Gastroesophageal sphincter (tissue), 4 donors: ENCODE results near the gene MTA3. TPM values are rescaled to one million over a fixed set of nuclear protein-coding genes. Genes with fewer than 3 reads are reported as not detected.

Experiments
- ATAC-seq: fragments of 150-250 bp; one replicate; pipeline ENCODE4 v1.9.1; 2016; ENCODE audit warnings: mild to moderate bottlenecking, moderate library complexity
- H3K27ac ChIP-seq, 4 donors: fragments of 200-600 bp; sonication (generic) in 3 of 4; 1 replicate in 3 of 4; 2 replicates in 1 of 4; pipeline ENCODE4 v1.5.1; 2016 to 2019
- H3K27me3 ChIP-seq: fragments of 200-600 bp; sonication (generic); one replicate; pipeline ENCODE4 v1.5.1; 2019
- H3K36me3 ChIP-seq, 2 donors: fragments of 200-600 bp; sonication (generic); one replicate each; pipeline ENCODE4 v1.5.1; 2019; ENCODE audit warnings: control low read depth in 1 of 2
- H3K4me1 ChIP-seq, 3 donors: fragments of 200-600 bp; sonication (generic); 1 replicate in 2 of 3; 2 replicates in 1 of 3; pipeline ENCODE4 v1.5.1; 2016 to 2019; ENCODE audit warnings: control low read depth in 2 of 3
- H3K4me3 ChIP-seq, 2 donors: fragments of 200-600 bp; sonication (generic); one replicate each; pipeline ENCODE4 v1.5.1; 2019; ENCODE audit warnings: mild to moderate bottlenecking in 1 of 2, moderate library complexity in 1 of 2
- H3K9me3 ChIP-seq, 3 donors: fragments of 200-600 bp; sonication (generic); one replicate each; pipeline ENCODE4 v1.5.1; 2017 to 2019; ENCODE audit warnings: control low read depth in 2 of 3
- EP300 ChIP-seq: sonication (generic); formaldehyde crosslinking; IDR thresholded peaks from one replicate; pipeline ENCODE4 v1.6.1; 2017; ENCODE audit warnings: antibody characterized with exemption, mild to moderate bottlenecking
- POLR2A ChIP-seq, 2 donors: fragments of 450-650 bp; IDR thresholded peaks; one replicate each; pipeline ENCODE4 v1.6.1; 2017; ENCODE audit warnings: antibody characterized with exemption in 2 of 2, mild to moderate bottlenecking in 2 of 2, moderate library complexity in 1 of 2
- POLR2AphosphoS5 ChIP-seq: sonication (generic); formaldehyde crosslinking; IDR thresholded peaks from one replicate; pipeline ENCODE4 v1.6.1; 2017; ENCODE audit warnings: antibody characterized with exemption
- WGBS, 2 donors: methylation state at CpG; one replicate each; pipeline ENCODE4 v1.1.5; 2018; ENCODE audit warnings: low coverage in 1 of 2; 5-methylcytosine and 5-hydroxymethylcytosine counted together
- total RNA-seq, 4 donors: library from RNA; depleted of rRNA; stranded (reverse); fragments of >200 nt; gene quantifications; one replicate each; pipeline ENCODE4 v1.1.0, GENCODE V29; 2016
- TF ChIP-seq, protein P1 (sequence below), 4 experiments: fragments of 200-600 bp in 2 of 4; fragments of 450-650 bp in 2 of 4; sonication (generic) in 1 of 4; IDR thresholded peaks; one replicate each; pipeline ENCODE4 v1.5.1; 2017 to 2019; ENCODE audit warnings: antibody characterized with exemption in 4 of 4, mild to moderate bottlenecking in 2 of 4, moderate library complexity in 2 of 4

MTA3 gene
- total RNA-seq, 4 donors from 2014 or later, result 22.7 to 56.2 (median 29.3) TPM

DNA sequence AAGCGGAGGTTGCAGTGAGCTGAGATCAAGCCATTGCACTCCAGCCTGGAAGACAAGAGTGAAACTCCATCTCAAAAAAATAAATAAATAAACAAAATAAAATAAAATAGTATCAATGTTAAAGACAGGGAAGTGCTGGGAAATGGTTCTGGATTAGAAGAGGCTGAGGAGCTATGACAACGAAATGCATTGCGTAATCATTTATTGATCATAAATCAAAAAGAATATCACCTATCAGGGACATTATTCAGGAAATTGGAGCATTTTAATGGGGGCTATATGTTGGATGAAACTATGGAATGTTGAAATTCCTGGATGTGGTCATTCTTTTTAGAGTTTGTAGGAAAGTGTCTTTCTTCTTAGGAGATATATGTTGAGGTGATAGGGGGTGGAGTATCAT lies 30.9 kb upstream of the MTA3 start:
- WGBS, 2 donors, result 97 to 100% methylated on average over 3 of the region's 3 CpGs
- no peaks in the 10 kb centered on the region for H3K9me3 ChIP-seq

DNA sequence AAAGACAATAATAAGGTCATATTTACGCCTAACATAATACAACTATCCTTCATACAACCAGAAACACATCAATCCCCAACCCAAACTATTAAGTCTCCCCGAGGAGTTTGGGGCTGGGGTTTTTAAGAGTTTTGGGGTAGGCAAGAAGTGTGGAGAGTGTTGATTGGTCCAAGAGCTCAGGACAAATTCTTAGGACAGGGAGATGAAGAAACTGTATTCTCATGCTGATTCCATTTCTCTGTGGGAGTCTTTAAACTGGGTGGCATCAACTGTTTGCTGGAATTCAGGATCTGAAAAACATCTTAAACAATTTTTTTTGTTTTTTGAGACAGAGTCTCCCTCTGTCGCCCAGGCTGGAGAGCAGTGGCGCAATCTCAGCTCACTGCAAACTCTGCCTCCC lies 25.6 kb upstream of the MTA3 start:
- no peak for TF ChIP-seq POLR2AphosphoS5
- TF ChIP-seq, protein P1, sequence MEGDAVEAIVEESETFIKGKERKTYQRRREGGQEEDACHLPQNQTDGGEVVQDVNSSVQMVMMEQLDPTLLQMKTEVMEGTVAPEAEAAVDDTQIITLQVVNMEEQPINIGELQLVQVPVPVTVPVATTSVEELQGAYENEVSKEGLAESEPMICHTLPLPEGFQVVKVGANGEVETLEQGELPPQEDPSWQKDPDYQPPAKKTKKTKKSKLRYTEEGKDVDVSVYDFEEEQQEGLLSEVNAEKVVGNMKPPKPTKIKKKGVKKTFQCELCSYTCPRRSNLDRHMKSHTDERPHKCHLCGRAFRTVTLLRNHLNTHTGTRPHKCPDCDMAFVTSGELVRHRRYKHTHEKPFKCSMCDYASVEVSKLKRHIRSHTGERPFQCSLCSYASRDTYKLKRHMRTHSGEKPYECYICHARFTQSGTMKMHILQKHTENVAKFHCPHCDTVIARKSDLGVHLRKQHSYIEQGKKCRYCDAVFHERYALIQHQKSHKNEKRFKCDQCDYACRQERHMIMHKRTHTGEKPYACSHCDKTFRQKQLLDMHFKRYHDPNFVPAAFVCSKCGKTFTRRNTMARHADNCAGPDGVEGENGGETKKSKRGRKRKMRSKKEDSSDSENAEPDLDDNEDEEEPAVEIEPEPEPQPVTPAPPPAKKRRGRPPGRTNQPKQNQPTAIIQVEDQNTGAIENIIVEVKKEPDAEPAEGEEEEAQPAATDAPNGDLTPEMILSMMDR (IDR thresholded peaks at IDR 0.05), result no peak
- no peak for TF ChIP-seq EP300
- no peak for TF ChIP-seq POLR2A (IDR thresholded peaks at IDR 0.05)
- WGBS, 2 donors, result 80 to 100% methylated on average over 1 to 4 of the region's 4 CpGs
- Histone ChIP-seq H3K4me3 (no peak overlapping the region), H3K27ac (no peak overlapping the region), H3K9me3 (no peaks in the 10 kb centered on the region), H3K36me3 (no peaks in the 10 kb centered on the region), H3K4me1 (no peaks in the 10 kb centered on the region), H3K27me3 (no peaks in the 10 kb centered on the region)
- ATAC-seq, result no peak

More for the DNA sequence above, 30.9 kb upstream of the MTA3 start:
- H3K4me3 ChIP-seq, result no peak overlapping the region
- ATAC-seq, result no peak
- TF ChIP-seq EP300 (no peak), POLR2AphosphoS5 (no peak), POLR2A (IDR thresholded peaks at IDR 0.05) (no peak)
- TF ChIP-seq, protein P1 (IDR thresholded peaks at IDR 0.05), result no peak
- H3K4me1 ChIP-seq, result no peaks in the 10 kb centered on the region
- H3K27me3 ChIP-seq, result no peaks in the 10 kb centered on the region
- H3K27ac ChIP-seq, result no peak overlapping the region
- H3K36me3 ChIP-seq, result no peaks in the 10 kb centered on the region

DNA sequence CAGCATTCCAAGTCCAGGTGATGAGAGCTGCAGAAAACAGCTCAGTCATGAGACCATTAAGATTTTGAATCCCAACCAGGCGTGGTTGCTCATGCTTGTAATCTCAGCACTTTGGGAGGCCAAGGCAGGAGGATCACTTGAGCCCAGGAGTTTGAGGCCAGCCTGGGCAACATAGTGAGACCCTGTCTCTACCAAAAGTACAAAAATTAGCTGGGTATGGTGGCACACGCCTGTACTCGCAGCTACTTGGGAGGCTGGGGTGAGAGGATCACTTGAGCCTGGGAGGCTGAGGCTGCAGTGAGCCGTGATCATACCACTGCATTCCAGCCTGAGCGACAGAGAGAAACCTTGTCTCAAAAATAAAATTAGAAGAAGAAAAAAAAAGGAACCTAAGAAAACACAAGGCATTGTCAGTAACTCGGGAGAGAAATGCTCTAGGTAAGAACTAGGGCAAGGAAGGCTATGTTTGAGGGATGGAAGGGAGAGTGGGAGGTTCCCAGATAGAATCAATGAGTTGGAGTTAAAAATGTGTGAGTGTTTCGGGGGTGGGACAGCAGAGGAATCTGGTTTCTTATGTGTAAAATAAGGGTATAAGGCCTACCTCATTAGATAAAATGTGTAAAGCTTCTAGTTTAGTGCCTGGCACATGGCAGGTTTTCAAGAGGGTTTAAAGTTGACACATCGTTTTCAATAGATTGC lies 23.3 kb upstream of the MTA3 start:
- no peak for TF ChIP-seq EP300
- TF ChIP-seq, protein P1 (IDR thresholded peaks at IDR 0.05), result no peak
- TF ChIP-seq POLR2A (IDR thresholded peaks at IDR 0.05), result no peak
- no peak for TF ChIP-seq POLR2AphosphoS5
- Histone ChIP-seq H3K4me1 (no peaks in the 10 kb centered on the region), H3K36me3 (no peaks in the 10 kb centered on the region), H3K9me3 (no peaks in the 10 kb centered on the region), H3K27ac (no peak overlapping the region), H3K4me3 (no peak overlapping the region), H3K27me3 (no peaks in the 10 kb centered on the region)
- ATAC-seq, result no peak
- WGBS, 2 donors, result 74 to 88% methylated on average over 3 to 8 of the region's 8 CpGs

DNA sequence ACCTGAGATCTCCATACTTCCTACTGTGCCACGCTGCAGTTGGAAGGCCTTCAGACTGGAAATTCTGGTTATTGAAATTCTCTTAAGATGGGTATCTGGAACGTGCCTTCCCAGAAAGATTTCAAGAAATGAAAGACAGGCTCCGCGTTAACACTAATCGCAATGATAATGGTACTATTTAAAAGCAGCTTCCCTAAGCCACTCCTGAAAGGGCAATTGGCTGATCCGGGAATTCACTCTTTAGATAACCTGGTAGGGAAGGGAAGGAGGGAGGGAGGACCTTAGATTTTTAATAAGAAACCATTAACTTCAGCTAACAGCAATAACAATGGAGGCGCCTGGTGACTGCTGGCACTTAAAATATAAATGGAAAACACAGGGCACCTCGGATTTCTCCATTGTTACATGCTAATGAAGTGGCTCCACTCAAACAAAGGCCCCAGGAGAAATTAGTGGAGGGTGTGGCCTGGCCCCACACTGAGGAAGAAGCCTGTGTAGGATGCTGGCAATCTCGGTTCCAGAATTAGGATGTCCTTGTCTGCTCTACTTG lies 22.5 kb upstream of the MTA3 start:
- Histone ChIP-seq H3K4me1 (no peaks in the 10 kb centered on the region), H3K9me3 (no peaks in the 10 kb centered on the region), H3K4me3 (no peak overlapping the region), H3K27ac (no peak overlapping the region), H3K27me3 (no peaks in the 10 kb centered on the region), H3K36me3 (no peaks in the 10 kb centered on the region)
- WGBS, 2 donors, result 62 to 72% methylated on average over 7 to 9 of the region's 9 CpGs
- TF ChIP-seq EP300 (no peak), POLR2A (IDR thresholded peaks at IDR 0.05) (no peak), POLR2AphosphoS5 (no peak)
- TF ChIP-seq, protein P1 (IDR thresholded peaks at IDR 0.05), result no peak
- no peak for ATAC-seq

DNA sequence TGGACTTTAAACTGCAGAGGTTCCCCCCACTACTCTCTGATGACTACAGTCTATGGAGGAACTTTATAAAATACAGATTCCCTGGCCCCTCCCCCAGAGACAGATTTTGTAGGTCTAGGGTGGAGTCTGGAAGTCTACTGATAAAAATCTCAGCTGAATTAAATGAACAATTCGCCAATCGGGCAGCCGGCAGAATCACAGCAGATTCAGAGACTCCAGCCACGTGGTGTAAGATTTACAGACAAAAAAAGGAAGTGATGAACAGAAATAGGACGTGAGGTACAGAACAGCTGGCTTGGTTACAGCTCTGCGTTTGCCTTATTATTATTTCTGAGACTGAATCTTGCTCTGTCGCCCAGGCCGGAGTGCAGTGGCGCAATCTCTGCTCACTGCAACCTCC lies 21.4 kb upstream of the MTA3 start:
- H3K4me1 ChIP-seq, result no peaks in the 10 kb centered on the region
- H3K36me3 ChIP-seq, result no peaks in the 10 kb centered on the region
- no peaks in the 10 kb centered on the region for H3K9me3 ChIP-seq
- WGBS, 2 donors, result 49 to 52% methylated on average over 8 to 9 of the region's 9 CpGs
- ATAC-seq, result no peak
- no peaks in the 10 kb centered on the region for H3K27me3 ChIP-seq
- no peak overlapping the region for H3K4me3 ChIP-seq
- TF ChIP-seq EP300, result no peak
- no peak overlapping the region for H3K27ac ChIP-seq
